Measurements from ENCODE around the gene TRAPPC2.

Gene TRAPPC2

GRCh38 chrX:13667919-13668318 lies 66.5 kb downstream of the TRAPPC2 start:
- DNase-seq (ENCODE audit: low read depth), result no peak

DNA sequence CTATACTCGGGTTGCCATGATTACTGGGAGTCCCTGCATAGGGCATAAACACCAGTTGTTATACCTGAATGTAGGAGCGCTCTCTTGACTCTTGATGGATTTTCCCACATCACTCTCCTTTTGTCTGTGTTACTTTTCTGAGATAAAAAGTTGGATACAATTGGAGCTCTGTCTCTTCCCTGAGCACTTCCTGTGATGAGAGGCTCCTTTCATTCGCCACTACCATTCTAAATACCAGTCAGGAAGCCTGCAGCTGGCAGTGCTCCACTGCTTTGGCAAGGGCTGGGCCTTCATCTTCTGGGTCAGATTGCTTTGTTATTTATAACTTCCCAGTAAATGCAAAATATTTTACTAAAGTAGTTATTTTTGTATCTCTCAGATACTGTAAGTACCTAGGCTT lies 67.6 kb downstream of the TRAPPC2 start:
- DNase-seq (ENCODE audit: low read depth), result no peak

GRCh38 chrX:13664020-13664419 lies 70.4 kb downstream of the TRAPPC2 start:
- no peak for DNase-seq (ENCODE audit: low read depth)

DNA sequence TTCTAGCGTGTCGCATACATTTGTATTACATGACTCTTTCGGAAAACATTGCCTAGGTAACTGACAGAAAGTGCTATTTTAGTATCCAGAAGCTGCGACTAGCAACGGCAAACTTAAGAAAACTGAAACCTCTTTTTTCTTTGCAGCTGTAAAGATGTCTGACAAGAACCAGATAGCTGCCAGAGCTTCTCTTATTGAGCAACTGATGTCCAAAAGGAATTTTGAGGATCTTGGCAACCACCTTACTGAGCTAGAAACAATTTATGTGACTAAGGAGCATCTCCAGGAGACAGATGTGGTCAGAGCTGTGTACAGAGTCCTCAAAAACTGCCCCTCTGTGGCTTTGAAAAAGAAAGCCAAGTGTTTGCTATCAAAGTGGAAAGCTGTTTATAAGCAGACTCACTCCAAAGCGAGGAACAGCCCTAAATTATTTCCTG lies 72.0 kb downstream of the TRAPPC2 start:
- no peak for DNase-seq (ENCODE audit: low read depth)

Data from CMK (cell line).